Fibroblast of skin of abdomen (primary cell): Measurements from ENCODE around the gene SMIM35.

Experiments used
- DNase-seq: peaks from one replicate; pipeline ENCODE4 v3.0.0-alpha.2; 2013

The SMIM35 gene

DNA sequence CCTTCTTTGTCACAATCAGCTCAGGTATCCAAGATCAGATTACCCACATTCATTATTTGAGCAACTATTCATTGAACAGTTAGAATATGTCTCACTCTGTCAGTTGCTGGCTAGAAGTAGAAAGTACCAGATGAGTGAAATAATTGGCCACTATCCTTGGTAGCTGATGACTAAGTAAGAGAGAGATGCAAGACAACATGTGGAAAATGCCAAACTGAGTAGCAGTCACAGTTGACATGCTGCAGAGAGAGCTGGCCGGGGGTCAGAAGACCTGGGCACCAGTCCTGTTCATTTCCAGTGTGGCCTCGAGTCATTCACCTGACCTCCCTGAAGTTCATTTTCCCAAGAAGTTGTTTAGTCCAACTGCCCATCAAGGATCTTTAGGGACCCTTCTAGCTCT, 22.5 kb upstream of the SMIM35 start:
- peak; percentile 14 for DNase-seq

DNA sequence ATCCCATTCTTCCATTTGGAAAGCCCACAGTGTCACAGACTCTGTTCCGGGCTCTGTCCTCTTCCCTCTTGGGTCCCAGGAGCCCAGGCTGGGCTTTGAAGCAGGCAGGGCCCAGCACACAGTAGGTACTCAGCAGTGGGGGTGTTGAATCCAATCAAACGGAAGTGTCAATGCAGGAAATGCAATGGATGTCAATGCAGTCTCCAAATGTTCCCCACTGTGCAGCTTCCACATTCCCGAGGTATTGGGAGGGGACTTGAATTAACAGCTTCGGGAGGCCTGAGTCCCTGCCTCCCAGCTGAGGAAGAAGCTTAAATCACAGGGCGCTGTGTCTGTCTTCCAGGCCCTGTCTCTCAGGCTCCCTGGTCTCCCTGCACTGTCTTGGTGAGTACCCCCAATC, 21.8 kb upstream of the SMIM35 start:
- no peak for DNase-seq

DNA sequence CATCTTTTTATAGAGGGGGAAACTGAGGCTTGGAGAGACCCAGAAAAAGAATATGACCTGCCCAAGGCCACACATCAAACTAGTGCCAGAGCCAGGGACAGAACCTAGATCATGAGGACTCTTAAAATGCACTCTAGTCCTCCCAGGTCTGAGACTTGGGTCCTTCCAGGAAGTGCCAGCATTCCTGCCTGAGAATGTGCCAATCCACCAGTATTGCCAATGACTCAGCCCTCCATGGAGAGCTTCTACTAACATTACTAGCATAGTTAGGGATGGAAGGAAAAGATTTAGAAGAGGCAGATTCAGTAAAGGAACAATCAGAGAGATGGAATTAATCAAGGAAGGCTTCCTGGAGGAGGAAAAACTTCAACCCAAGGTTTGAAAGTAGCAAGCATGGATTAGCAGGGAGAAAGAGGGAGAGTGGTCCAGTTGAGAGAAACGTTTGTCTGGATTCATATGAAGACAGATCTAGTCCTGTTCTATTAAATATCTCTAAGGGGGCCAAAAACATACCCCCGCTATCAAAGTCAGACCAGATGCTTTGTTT, 20.1 kb upstream of the SMIM35 start:
- peak; percentile 9 for DNase-seq

DNA sequence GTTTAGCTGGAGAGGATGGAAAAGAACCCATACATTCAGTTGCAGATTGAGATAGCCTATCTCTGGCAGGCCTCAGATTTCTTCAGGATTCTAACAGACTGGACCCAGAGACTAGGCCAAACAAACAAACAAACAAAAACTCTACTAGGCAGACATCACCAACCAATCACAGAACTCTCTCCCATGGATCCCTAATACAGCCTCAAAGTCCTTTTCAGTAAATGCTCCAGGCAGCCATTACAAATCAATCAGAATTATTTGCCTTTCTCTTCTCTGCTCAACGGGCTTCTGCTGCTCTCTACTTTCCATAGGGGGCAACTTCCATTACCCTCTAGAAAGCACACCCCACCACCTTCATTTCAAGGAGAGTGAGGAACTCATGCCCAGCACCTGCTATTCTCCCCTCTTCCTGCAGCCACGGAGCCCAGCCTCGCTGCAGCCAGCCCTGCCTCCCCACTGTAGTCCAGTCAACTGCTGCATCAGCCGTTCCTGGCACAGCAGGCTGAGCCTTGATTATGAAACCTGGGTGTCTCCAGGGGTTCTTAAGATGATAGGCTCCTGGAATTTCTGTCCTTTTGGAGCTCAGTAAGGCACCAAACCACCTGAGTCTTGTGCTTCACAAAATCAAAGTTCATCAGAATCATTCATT, 19.0 kb upstream of the SMIM35 start:
- no peak for DNase-seq

DNA sequence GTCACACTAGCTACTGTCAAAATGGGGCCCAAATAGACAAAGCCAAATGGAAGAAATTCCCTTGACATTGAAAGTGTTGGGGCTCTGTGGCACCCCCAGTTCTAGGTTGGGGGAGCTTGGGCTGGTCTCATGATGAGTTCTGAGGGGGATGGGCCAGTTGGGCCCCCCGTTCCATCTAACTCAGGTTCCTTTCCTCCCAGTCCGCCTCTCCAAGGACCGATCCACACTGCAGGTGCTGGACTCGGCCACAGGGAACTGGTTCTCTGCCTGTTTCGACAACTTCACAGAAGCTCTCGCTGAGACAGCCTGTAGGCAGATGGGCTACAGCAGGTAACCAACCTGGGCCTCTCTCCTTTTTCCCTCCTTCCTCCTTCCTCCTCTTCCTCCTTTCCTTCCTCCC, 17.7 kb upstream of the SMIM35 start:
- DNase-seq: no peak

DNA sequence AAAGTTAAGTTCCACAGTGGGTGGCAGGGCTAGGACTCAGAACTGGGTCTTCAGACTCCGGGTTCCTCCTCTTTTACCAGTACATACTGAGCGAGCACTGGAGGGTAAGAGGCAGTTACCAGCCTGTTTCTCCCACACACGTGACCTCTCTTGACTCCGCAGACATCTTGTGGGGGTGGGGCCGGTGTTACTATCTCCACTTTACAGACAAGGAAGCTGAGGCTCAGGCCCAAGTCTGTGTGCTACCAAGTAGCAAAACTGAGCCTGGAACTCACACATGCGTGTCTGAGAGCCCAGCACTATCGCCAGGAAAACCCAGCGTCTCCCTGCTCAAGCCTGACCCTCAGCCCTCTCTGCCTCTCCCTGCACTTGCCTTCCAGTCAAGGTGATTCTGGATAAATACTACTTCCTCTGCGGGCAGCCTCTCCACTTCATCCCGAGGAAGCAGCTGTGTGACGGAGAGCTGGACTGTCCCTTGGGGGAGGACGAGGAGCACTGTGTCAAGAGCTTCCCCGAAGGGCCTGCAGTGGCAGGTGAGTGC, 16.0 kb upstream of the SMIM35 start:
- no peak for DNase-seq

DNA sequence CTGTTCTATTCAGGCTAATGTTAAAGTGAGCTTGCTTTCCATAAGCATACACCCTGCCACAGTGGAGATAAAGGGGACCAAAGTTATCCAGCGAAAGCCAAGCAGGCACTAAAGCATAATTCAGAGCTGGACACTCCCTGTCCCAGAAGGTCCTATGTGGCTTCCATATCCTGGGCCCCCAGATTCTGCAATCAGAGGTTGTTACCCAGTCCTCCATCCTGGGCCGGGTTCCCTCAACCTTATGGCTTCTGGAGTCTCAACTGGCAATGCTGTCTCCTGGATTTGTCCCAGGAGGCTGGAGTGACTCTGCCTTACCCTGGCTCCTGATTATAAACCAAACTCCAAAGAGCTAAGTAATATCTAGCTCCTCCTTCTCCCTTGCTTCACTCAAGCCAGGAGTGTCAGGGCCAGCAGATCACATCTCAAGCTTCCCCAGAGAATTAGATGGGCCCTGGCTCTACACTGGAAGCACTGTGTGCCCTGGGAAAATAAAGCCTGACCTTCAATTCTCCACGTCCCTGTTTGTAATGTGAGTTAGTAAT, 14.0 kb upstream of the SMIM35 start:
- DNase-seq: no peak

DNA sequence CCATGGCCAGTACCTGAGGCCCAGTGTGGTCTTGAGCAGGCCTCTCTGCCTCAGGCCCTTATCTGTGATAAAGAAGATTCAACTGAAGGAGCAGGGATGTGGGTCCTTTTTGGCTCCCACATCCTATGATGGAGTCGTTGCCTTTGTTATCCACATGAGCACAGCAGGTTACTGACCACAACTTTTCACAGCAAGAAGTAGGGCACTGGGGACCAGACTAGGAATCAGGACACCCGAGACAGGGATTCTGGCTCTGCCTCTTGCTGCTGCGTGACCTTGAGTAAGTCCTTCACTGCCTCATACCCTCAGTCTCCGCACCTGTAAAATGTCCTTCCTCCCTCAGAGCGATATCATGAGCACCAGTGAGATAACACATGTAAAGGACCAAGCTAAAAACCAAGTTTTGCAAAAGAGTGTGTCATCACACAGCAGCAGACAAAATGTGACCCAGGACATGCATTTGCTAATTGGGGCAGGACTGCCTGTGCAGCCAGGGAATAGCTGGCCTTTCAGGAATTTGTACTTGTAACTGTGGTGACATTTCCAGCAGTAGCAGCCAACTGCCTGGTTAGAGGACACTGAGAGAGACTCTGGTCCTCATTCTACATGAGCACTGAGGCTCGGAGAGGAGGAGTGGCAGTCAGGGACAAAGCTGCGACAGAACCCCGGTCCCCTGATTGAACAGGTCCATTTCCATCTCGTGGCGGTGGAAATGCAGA, 13.2 kb upstream of the SMIM35 start:
- no peak for DNase-seq

DNA sequence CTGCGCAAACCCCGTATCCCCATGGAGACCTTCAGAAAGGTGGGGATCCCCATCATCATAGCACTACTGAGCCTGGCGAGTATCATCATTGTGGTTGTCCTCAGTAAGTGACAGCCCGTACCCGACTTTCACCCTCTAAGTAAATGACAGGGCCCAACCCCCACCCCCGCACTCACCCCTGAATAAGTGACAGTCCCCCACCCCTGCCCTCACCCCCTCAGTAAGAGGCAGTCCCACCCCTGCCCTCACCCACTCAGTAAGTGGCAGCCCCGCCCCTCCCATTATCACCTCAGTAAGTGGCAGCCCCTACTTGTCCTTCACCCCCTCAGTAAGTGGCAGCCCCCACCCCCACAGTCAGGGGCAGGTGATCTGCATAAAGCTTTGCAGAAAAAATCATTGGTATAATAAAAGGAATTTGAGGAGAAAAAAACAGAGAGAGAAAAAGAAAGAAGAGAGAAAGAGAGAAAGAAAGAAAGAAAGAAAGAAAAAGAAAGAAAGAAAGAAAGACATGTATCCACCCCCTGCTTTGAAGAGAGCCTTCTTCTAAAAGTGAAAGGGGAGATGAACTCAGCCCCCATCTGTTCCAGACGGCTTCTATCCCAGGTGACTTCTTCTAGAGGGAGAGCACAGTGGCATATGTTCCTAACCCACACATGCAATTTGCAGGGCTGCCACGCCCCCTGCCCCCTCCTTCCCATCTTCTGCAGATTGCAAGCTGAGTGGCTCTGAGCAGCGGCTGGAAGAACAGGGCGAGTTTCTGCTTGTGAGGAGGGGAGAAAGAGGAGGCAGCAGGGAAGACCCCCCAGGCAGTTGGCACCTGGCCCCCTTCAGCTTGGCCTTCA, 12.5 kb upstream of the SMIM35 start:
- no peak for DNase-seq

DNA sequence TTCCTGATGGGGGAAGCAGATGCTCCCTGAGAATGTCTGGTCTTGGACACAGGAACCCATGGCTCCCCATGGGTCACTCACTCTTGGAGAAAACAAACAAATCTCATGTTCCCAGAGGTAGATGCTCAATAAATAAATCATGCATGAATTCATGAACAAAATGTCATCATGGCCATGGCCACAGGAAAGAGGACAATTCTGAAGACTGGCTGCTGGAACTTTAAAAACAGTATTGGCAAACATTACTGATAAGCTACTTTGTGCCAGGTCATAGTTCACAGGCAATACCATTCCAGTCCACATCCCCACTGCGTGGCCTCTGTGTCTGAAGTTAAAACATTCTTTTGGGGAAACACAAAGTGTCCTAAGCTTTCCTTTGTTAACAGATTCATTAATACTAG, 9.2 kb upstream of the SMIM35 start:
- DNase-seq: no peak

DNA sequence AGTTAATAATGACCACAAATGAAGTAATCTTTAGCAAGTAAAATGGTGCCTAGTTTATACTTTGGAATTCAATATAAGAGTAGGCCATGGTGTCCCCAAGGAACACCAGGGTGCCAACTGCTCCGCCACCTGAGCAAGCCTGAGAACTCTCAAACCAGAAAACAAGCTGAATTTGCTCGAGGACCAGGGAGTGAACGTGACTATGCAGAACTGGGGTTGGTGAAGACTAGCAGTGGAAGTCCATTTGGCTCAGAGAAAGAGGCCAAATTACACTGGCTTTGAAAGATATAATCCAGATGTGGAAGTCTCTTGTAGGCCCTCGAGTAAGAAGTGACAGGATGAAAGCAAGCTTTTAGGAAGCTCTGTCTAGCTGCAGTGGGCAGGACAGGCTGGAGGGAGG, 8.7 kb upstream of the SMIM35 start:
- no peak for DNase-seq

DNA sequence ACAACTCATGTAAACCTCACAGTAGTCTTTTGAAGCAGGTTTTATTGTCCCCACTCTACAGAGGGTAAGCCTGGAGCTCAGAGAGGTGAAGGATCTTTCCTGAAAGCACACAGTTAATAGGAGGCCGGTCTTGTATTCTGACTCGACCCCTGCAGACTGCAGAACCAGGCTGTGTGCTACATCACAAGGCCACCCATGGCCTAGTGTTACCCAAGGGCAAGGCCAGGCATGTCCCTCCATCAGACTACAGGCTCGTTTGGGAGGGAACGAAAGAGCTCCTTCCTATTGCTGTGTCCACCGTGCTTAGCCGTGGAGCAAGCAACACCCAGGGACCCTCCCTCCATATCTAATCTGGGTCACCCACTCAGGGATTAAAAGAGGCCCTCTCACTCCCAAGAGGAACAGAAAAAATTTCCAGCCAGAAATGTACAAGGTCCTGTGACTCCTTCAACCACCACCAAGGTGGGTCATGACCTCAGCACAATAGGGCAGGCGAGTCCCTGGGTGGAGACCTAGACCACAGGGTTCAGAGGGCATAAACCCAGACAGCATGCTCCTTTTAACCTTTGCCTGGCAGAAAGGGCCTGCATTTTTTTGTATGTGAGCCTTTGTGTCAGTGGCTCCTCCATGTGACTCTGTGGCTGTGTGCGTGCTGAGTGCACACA, 6.3 kb upstream of the SMIM35 start:
- no peak for DNase-seq

DNA sequence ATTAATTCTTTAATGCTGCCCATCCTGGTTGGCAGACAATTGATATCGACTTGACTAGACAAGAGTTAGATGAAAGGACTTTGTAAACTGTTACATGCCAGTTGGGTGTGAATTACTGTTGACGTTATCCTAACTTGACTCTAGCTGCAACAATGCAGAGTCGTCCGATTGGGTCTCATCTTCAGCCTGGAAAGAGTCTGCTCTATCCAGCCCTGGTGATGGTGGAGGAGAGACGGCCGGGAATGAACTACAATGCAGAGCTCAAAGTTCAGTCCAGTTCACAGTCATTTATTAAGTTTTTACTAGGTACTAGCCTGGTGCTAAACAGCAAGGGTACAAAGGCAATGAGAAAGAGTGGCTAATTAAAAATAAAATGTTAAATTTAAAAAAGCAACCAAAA, 4.9 kb upstream of the SMIM35 start:
- DNase-seq: no peak

DNA sequence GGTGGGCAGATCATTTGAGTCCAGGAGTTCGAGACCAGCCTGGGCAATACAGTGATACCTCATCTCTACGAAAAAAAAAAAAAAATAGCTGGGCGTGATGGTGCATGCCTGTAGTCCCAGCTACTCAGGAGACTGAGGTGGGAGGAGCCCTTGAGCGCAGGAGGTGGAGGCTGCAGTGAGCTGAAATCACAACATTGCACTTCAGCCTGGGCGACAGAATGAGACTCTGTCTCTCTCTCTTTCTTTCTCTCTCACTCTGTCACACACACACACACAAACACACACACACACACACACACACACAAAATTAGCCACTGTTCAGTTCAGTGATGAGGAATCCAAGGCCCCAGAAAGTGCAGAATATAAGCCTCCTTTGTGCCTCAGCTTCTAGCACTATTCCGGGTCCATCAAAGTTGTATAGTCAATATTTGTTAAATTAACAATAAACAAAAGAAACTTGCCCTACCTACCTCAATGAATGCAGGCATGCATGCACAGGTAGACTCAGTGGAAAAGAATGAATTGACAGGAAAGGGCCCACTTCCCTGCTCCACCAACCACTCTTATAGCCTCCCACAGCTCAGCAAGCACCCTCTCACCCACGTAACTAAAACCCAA, 3.9 kb upstream of the SMIM35 start:
- DNase-seq: no peak

DNA sequence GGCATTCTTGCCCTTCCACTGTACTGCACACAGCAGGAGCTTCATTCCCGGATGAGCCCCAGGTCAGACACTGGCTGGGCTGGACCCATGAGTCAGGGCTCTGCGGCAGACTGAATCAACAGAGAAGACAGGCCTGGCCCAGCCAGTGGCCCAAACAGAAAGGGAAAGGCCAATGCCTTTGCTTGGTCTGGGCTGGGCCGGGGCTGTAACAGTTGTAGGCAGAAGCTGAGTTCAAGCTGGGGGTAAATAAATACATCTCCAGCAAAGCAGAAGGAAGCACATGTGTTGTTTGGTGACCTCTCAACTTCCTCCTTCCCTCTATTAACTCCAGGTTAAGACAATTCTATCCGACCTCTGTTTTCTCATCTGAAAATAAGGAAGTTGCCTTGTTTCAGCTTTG, 1.8 kb upstream of the SMIM35 start:
- DNase-seq: no peak

DNA sequence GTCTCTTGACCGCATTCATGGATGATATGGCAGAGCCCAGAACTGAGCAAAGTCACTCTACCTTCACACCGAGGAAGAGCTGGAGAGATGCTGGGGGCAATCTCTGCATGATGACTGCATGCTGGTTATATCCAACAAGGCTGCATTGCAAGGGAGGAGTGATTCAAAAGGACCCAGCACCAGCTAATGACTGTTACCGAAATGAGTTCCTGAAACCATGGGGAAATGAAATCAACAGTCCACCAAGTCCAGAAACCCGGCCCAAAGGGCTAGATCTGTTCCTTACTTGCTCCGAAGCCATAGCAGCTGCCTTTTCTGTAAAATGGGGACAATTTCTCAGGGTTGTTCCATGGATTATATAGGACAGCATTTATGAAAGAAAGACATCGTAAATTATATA, 1.2 kb upstream of the SMIM35 start:
- DNase-seq: no peak

DNA sequence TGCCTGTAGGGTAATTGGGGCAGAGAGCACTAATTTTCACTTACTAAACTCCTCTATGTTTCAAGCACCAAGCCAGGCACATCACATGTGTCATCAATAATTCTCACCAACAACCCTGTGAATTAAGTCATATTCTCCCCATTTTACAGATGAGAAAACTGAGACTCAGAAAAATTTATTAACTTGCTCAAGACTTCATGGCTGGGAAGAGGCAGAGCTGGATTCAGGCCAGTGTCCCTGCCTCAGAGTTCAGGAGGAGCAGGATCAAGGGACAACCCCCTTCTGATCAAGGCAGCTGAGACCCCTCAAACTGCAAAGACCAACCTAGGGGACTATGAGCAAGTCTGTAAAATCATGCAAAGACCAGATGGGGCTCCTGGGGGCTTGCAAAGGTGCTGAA, 2.1 kb downstream of the SMIM35 start:
- DNase-seq: no peak

DNA sequence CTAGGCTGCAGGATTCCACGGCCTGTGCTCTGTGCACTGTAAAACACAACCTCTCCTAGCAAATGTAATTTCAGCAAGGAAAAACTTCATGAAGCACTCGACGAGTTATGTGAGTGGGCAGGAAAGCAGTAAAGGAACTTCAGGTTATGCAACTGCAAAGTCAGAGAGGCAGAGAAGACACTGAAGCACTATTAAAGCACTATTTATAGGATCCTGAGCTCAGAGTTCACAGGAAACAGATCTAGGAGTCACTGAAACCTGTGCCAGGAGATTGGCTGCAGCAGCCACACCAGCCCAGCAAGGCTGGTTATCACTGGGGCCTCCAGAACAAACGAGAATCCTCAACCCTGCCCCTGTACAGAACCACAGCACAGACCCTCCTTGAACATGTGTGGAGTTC, 2.5 kb downstream of the SMIM35 start:
- DNase-seq: no peak

DNA sequence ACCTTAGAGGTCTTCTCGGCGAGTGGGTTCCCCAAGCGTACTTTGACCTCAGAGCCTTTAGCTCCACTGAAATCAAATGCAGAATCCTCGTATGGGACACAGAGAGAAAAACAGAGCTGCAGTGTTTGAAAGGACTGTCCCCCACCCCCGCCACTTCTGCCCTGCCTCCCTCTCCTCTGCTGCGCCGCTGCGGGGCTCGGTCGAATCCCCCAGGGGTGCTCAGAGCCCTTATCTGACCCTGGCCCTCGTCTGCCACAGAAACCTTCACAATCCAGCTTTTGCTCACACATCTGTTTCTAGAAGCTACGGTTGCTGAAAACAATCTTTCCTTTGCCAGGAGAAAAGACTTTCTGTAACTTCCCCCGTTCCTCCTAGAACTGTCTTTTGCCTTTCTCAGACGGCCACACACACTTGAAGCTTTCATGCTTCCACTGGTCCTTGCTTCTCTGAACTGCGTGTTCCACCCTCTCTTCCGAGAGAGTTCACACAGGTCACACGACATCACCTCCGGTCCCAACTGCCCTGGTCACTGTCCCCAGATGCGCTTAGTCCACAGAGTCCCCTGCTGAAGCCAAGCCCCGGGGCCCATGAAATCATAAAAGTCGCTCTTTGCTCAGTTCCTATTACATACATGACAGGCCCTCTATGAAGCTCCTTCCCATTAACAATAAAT, 3.7 kb downstream of the SMIM35 start:
- no peak for DNase-seq

DNA sequence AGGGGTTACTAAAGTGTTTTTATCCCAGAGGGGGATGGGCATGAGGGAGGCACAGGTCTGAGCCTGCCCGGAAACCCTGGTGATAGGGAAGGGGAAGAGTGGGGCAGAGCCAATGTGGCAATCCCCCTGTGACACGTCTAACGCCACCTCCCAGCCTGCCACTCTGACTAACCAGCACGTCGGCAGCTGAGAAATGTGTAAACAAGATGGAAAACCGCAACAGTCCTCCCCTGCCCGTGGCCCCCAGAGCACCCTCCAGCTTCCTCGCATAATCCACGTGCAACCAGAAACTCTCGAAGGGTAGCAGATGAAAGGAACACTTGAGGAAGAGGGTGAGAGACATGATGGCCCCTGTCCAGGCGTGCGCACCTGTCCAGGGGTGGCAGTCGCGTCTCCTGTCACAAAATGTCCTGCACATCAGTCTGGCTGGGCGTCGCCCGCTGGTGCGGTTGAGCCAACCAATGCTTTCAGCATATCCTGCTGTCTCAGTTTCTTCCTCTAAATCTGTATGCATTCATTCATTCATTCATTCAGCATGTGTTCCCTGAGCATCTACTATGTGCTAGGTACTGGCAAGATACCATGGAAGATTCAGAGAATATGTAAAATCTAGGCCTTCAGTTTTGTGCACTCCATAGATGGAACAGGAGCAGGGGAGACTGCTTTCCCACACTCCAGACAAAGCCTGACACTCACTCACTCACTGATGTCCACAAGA, 5.4 kb downstream of the SMIM35 start:
- no peak for DNase-seq

DNA sequence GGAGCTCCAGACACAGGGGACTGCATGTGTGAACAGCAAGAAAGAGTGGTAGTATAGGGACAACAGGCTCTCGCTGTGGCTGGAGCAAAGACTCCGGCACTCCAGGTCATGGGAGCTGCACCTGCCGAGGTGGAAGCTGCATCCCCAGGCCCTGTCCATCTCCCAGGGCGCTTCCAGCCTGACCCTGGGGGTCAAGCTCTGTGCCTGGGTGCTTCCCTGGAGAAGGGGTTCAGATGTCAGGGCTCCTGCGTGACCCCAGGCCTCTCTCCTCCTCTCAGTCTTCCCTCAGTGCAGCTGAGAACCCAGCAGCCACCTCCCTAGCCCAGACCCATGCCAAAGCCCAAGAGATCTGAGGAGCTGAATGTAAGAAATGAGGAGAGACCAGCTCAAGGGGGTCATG, 6.5 kb downstream of the SMIM35 start:
- no peak for DNase-seq
